Measurements from ENCODE around the gene IL23R.

- TF ChIP-seq, protein P1, sequence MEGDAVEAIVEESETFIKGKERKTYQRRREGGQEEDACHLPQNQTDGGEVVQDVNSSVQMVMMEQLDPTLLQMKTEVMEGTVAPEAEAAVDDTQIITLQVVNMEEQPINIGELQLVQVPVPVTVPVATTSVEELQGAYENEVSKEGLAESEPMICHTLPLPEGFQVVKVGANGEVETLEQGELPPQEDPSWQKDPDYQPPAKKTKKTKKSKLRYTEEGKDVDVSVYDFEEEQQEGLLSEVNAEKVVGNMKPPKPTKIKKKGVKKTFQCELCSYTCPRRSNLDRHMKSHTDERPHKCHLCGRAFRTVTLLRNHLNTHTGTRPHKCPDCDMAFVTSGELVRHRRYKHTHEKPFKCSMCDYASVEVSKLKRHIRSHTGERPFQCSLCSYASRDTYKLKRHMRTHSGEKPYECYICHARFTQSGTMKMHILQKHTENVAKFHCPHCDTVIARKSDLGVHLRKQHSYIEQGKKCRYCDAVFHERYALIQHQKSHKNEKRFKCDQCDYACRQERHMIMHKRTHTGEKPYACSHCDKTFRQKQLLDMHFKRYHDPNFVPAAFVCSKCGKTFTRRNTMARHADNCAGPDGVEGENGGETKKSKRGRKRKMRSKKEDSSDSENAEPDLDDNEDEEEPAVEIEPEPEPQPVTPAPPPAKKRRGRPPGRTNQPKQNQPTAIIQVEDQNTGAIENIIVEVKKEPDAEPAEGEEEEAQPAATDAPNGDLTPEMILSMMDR (IDR thresholded peaks at IDR 0.05), result no peak
- TF ChIP-seq POLR2A (IDR thresholded peaks at IDR 0.05) (no peak), EP300 (IDR thresholded peaks at IDR 0.05; ENCODE audit: low read depth) (no peak), POLR2AphosphoS5 (IDR thresholded peaks at IDR 0.05) (no peak)
These were observed 95.4 kb downstream of the IL23R start for GRCh38 chr1:67261680-67262079.
